Stomach (tissue), 4 donors: ENCODE data around the gene TUBA4B.

Source experiments
- CTCF ChIP-seq, 7 experiments: fragments of 450-650 bp in 4 of 7; fragments of 200-600 bp in 3 of 7; sonication (generic) in 3 of 7; IDR thresholded peaks; one replicate each; pipeline ENCODE4 v1.5.1; 2016 to 2019; ENCODE audit warnings: antibody characterized with exemption in 7 of 7, control low read depth in 2 of 7, mild to moderate bottlenecking in 1 of 7
- EP300 ChIP-seq: sonication (generic); formaldehyde crosslinking; IDR thresholded peaks from one replicate; pipeline ENCODE4 v1.6.1; 2017; ENCODE audit warnings: antibody characterized with exemption
- POLR2A ChIP-seq, 4 donors: fragments of 450-650 bp; IDR thresholded peaks; one replicate each; pipeline ENCODE4 v1.6.1; 2016; ENCODE audit warnings: antibody characterized with exemption in 4 of 4, control low read depth in 2 of 4, mild to moderate bottlenecking in 1 of 4, moderate library complexity in 1 of 4
- POLR2AphosphoS5 ChIP-seq, 3 donors: sonication (generic); formaldehyde crosslinking; IDR thresholded peaks; one replicate each; pipeline ENCODE4 v1.6.1; 2016; ENCODE audit warnings: antibody characterized with exemption in 3 of 3

DNA sequence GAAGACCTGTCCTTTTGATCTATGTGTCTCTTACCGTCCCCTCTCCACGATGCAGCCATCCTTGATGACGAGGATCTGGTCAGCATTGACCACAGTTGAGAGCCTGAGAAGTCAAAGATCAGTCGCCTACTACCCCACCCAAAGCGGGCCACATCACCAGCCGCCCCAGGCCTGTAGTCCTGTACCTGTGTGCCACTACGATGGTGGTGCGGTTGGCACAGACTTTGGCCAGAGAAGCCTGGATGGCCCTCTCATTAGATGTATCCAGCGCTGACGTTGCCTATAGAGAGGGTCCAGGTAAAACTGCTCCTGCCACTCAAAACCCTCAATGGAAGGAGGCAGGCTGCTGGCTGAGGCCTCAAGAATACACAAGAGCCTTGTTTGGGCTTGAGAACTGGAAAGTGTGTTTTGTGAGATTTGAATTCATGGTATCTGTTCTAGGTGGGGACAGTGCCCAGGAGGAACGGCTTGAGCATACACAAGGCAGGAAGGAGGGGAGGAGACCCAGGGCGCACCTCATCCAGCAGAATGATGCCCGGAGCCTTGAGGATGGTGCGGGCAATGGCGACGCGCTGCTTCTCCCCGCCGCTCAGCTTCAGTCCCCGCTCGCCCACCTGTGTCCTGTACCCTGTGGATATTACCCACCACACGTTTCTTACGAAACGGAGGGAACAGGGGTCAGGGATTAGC is 42.7 kb upstream of the TUBA4B start:
- TF ChIP-seq CTCF (IDR thresholded peaks at IDR 0.05) (no peak), EP300 (no peak), POLR2A (IDR thresholded peaks at IDR 0.05) (no peak), POLR2AphosphoS5 (IDR thresholded peaks at IDR 0.05) (no peak)
